HG02588 (cell line): Measurements from ENCODE around the gene ZBTB20.
"Not testable (repeated sequence)": the region's sequence is repeated elsewhere in the genome, so short reads cannot be mapped to it uniquely, and the experiment has no call there.

Experiments
- ATAC-seq: cut with Tn5 transposase; IDR thresholded peaks from one replicate; pipeline ENCODE4 v1.9.1; 2021; ENCODE audit warnings: mild to moderate bottlenecking, moderate library complexity; ENCODE audit not compliant: unreplicated experiment

ZBTB20 gene

DNA sequence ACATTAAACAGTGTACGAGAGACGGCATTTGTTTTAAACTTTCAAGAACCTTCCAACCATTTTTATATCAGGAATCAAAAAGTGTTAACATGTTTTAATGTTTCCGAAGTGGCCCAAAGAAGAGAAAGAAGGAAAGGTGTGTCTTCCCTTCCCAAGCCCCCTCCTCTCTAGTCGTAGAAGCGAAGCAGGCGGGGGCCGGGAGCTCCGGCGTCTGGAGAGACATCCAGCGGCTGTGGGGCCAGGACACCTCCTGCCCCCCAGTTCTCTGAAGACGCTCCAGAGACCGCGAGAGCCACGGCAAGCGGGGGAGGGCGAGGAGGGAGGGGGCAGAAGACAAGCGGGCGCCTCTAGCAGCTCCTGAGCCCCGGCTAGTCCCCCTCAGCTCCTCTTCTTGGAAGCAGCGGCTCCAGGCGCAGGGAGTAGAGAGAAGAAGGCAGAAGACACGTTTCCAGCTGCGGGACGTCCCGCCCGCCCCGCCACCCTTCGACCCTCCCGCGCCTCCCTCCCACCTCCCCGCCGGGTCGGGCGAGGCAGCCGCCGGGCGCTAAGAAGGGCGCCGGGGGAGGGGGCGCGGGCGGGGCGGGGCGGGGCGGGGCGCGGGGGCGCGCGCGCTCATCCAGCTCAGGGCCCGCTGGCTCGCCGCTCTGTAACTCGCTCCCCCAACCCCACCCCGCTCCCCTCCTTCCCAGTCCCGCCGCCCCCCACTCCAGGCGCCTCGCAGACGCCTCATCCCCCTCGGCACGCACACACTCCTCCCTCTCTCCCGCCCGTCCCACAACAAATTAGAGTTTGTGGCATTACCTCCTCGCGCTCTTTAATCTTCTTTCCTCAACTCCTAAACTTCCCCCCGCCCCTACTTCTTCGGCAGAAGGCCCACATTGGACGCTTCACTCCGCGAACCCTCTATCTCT is at the start of gene ZBTB20:
Gene ZBTB20, minus strand, starts transcription at position 871 of the 911 bp plus-strand sequence.
- peak; percentile 31 for ATAC-seq

DNA sequence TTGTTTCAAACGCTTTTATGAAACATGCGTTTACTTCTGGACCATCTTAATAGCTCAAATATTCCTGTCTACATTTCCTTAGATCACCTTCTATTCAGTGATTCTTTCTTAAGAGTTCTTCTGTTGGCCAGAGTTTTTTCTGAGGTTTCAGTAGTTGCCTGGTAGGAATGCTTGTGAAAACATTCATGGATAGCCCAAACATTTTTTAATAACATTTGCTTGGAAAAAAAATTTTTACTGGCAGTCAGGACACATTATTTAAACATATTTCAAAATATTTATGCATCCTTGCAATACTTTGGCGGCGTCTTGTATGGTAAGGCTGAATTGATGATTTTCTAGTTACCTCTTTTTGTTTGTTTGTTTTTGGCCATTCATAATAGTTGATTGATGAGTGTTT is 47.4 kb upstream of the ZBTB20 start:
- ATAC-seq, result no peak

DNA sequence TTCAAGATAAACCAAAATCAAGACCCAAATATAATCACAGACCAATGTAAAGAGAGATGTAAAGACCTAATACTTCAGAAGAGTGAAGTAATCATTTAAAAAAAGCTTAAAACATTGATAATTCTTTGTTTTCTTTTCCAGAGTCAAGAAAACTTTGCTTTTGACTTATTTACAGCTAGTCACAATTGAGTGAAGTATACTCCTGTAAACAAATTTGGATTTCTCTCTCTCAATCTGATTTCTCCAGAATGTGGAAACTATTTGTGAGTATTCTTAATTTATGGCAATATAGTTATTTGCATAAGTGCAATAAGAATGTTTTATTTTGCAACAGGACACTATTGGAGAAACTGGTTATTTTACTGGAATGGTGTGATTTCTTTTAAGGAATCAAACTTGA is 43.7 kb upstream of the ZBTB20 start:
- no peak for ATAC-seq

DNA sequence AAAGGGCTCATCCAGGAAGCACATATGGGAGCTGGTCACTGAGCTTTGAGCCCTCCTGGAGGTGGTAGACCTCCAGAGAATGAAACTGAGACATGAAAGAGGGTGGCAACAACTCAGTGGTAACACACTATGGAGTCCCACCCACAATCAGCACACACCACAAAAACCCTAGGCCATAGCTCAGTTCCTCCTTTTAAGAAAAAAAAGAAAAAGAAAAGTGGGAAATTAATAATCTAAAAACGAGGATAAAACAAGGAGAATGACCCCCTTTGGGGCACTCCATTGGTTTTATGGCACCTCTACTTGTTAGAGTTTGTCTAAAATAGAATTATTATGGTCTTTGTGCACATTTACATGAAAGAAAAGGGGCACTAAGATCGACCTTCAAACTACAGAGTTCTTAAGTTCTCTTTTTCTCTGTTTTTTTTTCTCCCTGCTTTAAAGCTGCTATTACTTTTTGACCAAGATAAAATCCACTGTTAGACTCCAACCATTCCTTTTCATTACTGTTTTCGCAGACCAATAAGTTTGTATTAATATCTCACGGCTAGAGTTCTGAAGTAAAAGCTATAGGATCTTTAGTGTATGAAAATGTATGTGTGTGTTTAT is 40.2 kb upstream of the ZBTB20 start:
- ATAC-seq, result peak; percentile 99

DNA sequence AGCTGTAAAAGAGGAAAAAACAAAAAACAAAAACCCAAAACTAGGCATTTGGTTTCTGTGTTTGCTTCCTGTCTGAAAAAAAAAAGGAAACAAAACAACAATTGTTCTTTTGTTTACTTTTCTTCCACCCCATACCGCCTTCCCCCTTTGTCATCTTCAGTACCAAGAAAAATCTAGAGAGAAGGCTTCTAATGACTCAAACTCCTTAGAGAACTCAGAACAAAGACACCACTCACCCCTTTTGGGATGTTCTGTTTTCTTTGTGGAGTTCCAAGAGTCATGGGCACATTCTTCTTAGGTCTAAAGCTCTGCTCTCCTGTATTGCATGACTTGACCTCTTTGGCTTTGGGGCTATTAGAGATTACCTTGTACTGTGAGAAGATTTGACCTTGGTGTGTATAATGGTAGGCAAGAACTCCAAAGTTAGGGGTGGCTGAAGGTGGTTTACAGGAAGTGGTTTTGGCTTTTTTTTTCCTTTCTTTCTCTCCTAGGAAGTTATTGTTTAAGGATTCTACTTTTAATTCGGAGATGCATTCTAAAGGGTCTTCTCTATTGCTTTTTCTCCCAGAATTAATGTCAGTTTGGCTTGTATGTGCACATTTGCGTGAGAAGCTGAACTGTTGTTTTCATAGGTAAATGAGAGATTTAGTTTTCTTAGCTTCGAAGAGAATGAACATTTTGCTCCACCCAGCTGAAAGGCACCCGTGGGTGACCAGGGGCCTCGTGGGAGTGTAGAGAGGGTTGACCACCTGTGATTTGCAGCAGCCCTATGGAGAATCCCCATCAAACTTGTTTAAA is 39.5 kb upstream of the ZBTB20 start:
- peak; percentile 39 for ATAC-seq

DNA sequence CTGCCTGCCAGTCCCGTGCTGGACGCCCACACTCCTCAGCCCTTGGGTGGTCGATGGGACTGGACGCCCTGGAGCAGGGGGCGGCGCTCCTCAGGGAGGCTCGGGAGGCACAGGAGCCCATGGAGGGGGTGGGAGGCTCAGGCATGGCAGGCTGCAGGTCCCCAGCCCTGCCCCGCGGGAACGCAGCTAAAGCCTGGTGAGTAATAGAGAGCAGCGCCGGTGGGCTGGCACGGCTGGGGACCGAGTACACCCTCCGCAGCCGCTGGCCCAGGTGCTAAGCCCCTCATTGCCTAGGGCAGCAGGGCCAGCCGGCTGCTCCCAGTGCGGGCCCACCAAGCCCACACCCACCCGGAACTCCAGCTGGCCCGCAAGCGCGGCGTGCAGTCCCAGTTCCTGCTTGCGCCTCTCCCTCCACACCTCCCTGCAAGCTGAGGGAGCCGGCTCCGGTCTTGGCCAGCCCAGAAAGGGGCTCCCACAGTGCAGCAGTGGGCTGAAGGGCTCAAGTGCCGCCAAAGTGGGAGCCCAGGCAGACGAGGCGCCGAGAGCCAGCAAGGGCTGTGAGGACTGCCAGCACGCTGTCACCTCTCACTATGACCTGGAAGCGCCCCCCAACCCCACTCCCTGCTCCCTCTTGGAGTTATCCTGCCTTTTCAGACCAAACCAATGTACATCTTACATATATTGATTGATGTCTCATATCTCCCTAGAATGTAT is 37.9 kb upstream of the ZBTB20 start:
- not testable (repeated sequence) for ATAC-seq

DNA sequence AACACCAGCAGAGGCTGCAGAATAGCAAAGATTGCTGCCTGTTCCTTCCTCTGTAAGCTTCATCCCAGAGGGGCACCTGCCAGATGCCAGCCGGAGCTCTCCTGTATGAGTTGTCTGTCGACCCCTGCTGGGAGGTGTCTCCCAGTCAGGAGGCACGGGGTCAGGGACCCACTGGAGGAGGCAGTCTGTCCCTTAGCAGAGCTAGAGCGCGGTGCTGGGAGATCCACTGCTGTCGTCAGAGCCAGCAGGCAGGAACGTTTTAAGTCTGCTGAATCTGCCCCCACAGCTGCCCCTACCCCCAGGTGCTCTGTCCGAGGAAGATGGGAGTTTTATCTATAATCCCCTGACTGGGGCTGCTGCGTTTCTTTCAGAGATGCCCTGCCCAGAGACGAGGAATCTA is 31.8 kb upstream of the ZBTB20 start:
- ATAC-seq, result not testable (repeated sequence)

DNA sequence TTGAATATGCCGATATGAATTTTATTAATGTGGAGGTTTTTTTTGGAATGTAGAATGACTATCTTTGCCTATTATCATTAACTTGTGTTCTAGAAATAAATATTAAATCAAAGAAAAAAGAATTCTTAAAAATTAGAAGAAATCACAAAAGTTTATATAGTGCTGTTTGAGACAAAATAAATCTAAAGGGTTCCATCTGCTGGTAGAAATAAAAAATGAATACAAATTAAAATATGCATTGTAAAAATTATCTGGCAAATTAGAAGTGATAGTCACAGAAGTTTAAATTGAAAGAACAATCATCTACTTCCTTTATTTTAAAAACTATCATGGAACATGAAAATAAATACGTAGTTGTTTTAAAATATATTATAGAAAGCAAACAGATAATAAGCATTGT is 22.7 kb upstream of the ZBTB20 start:
- no peak for ATAC-seq

DNA sequence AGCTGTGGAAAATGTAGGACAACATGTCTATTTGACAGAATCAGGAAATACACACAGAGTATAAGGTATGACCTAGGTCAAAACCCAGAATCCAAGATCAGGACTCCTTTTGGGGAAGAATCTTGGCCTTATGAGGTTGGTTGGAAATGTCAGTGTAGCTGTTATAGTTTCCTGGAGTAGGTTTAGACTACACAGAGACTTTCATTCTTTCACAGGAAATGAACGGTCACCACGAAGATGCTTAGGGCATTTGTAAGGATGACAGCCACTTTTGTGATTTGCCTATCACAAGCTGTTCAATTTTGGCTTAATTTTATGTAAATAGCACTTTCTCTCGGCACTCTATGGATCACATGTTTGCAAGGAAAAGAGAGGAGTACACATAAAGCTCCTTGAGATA is 18.6 kb upstream of the ZBTB20 start:
- no peak for ATAC-seq

DNA sequence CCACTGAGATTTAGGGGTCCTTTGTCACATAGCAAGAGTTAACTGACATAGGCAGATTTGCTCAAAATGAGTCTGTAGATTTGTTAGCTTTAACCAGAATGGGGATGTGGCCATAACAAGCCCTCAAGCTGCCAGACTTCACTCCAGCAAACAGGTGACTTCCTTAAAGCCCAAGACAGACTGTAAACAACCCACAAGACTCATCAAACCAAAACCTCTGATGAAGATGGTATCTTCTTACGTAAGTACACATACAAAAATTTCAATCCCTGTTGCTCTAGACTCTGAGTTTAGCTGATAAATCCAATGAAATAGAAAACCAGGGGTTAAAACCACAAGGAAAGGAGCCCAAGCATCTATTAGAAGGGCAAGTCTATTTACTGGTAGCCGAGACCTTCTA is 18.2 kb upstream of the ZBTB20 start:
- ATAC-seq, result no peak

DNA sequence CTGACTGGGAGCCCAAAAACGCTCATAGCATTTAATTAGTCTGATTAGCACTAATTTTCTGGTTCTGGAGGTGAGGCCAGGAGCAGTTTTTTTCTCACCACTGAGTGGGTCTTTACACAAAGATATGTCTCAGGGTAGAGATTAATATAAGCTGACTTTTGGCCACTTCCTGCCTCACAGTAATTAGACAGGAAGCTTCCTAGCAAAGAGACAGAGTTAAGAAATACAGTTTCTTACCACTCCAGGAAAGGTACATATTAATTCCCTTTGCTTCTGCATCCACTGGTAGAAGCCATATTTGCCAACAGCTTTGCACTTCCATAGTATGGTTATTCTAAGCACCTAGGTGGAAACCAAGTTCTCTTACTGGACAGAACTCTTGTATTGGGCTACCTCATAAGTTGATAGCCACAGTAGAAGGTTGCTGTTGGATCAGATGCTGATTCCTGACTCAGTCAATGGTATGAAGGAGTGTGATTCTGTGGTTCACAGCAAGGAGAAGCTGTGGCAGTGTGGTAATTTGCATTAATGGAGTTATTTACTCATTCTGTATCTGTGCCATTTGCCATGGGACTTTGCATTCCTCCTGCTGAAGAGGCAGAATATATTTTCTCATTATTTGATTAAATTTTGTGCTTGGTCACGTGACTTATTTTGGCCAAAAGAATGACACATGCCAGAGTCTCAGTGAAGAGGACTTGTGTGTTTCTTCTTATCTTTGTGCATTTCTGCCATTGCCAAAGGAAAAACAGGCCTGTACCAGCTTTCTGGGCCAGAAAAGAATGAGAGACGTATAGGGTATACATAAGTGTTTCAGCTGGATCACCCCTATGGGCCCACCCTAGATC is 17.5 kb upstream of the ZBTB20 start:
- ATAC-seq, result no peak

DNA sequence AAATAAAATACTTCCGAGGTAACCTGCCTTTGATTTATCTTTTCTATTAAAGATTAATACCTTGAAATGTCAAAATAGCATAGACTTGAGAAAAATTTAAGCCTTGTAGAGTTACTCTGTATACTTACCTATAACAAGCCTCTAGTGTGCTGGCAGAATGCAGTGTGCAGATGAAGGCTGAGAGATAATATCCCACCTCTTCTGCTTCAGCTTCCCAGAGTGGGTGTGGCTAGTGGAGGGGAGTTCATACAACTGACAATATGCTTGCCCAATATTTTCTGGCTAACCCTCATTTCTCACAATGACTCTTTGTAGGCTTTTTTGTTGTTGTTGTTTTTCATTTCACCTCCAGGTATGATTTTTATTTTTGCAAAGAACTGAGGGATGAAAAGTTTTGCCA is 15.7 kb upstream of the ZBTB20 start:
- no peak for ATAC-seq

DNA sequence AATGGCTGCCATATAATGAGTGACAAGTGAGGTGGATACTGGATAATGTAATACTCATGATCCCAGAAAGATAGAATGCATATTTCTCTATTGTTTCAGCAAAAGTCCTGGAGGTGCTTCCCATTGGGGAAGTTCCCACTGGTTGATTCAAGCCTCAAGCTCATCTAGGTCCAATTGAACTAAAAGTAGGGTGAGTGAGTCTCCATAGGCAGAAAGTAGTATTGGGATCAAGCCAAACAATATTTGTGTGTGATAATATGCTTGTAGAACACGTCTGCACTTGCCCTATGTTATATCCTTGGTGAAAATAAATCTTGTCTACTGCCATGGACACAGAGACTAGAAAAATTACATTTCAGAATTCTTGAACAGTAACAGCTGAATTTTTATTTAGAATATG is 14.8 kb upstream of the ZBTB20 start:
- ATAC-seq, result no peak

DNA sequence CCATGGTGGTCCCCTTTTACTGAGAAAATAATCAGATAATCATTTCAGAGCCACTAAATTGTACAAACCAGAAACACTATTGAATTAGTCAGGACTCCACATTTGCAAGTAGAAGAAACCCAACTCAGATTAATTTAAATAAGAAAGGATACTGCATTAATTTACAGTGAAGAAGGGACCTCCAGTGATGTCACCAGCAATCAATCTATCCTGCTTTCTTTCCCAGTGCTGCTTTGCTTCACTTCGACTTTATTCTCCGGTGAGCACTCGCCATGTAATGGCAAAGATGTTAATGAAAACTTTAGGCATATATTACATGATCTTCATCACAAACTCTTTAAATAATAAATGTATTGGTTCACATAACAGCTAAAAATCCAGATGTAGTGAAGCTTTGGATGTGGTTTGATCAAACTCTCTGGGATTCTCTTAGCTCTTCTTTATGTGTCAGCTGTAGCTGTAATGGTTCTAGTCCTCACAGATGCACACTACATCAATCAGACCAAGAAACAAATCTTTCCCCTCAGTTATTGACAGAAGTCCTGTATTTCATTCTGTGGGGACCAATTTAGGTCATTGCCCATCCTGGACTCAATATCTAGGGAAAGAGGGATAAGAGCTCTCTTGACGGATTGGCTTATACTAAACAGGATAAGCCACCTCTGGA is 14.2 kb upstream of the ZBTB20 start:
- no peak for ATAC-seq

DNA sequence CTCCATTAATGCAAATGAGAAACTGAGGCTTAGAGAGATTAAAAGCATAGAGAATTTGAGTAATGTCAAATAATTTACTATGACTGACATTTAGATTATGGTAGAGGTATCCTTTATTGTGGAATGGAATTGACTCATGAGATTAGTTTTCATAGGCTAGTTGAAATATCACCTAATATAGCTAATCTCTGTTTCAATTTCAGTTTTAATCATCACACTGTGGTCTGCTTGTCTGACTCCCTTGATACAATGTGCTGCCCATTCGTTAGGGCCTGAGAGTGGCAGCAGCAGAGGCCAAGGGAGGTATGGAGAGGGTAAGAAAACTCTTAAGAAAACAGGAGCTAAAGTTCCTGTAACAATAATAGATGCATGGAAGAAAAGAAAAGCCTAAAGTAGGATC is 13.2 kb upstream of the ZBTB20 start:
- ATAC-seq, result peak; percentile 100

DNA sequence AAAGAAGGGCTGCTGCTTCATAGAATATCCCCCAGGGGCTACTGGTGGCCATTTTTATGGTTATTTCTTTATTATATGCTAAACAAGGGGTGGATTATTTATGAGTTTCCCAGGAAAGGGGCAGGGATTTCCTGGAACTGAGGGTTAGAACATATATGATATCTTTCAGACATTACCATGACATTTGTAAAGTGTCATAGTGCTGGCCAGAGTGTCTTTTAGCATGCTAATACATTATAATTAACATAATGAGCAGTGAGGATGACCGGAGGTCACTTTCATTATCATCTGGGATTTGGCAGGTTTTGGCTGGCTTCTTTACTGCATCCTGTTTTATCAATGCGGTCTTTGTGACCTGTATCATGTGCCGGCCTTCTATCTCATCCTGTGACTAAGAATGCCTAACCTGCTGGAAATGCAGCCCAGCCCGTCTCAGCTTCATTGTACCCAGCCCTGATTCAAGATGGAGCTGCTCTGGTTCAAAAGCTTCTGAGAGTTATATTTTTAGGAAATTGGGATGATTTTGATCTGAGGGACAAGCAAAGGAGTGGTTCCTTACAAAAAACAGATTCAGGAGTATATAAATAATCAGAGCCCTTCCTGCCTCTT is 9.1 kb upstream of the ZBTB20 start:
- ATAC-seq, result no peak

DNA sequence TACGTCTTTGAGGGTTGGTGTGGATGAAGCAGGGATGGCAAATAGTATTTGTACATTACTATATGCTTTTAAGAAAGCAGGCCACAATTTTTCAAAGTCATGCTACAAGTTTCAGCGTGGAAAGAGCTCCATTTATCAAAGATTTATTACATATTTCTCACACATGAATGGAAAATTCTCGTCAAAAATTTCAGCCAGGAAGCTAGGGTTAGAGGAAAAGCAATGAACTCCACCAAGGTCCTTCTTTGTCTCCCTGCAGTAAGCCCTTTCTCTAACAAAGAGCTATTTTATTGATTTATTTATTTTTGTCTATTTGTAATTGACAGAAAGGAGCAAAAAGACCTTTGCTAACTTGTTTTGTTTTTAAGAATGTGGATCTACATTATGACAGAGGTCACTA is 7.5 kb upstream of the ZBTB20 start:
- ATAC-seq, result no peak

DNA sequence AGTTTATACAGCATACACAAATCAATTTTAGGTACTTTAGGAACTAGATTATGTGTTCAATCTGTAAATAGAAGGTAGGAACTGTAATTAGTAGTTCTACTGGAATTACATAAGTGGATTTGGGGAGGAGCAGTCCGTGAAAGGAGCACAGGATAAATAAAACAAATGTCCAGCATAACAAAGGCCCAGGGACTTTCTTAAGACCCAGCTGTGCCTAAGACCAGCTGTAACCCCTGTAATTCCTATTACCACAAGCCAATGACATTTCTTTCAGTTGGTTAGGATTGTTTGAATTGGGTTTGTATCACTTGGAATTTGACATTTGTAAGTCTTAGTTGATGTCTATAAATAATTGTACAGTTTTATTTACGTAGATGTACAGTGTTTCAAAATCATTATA is 4.8 kb upstream of the ZBTB20 start:
- ATAC-seq, result no peak

DNA sequence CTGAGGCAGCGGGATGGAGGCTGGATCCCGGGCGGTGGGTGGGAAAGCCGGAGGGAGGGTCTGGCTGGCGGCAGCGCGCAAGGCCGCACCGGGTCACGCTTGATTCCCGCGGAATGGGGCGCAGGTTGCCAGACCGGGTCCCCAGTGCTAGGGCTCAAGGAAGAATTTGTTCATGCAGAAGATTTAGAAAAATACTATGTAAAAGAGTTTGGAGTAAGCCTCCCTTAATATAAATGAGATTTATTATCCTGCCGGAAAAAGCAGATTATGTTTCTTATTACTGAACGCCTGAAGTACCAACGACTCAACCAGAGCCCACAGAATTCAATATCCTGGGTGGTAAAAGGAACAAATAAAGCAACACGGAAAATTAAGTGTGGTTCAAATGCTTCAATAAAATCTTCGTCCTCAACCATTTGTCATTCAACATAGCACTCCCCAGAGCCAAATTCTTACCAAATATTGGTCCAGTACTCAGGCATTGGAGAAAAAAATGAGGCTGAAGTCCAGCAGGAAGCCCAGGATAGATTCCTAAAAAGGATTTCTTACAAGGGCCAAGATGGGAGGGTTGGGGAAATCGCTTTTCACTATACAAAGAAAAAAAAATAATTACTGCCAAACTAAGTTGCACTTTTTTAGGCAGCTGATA is 1.2 kb upstream of the ZBTB20 start:
- no peak for ATAC-seq
